Breast epithelium (tissue), 3 donors: Measurements from ENCODE around the gene PPP6R3.

ENCODE experiments used
- POLR2A ChIP-seq: fragments of 450-650 bp; IDR thresholded peaks from one replicate; pipeline ENCODE4 v1.6.1; 2016; ENCODE audit warnings: antibody characterized with exemption, mild to moderate bottlenecking, moderate library complexity
- POLR2AphosphoS5 ChIP-seq, 3 donors: sonication (generic); formaldehyde crosslinking; IDR thresholded peaks; one replicate each; pipeline ENCODE4 v1.6.1; 2017; ENCODE audit warnings: antibody characterized with exemption in 3 of 3
- TF ChIP-seq, protein P1 (sequence below), 3 donors: fragments of 450-650 bp; IDR thresholded peaks; one replicate each; pipeline ENCODE4 v1.5.1; 2016 to 2017; ENCODE audit warnings: antibody characterized with exemption in 3 of 3, mild to moderate bottlenecking in 3 of 3, moderate library complexity in 3 of 3

GRCh38 chr11:68535098-68535497 lies 74.5 kb downstream of the PPP6R3 start:
- TF ChIP-seq, protein P1, sequence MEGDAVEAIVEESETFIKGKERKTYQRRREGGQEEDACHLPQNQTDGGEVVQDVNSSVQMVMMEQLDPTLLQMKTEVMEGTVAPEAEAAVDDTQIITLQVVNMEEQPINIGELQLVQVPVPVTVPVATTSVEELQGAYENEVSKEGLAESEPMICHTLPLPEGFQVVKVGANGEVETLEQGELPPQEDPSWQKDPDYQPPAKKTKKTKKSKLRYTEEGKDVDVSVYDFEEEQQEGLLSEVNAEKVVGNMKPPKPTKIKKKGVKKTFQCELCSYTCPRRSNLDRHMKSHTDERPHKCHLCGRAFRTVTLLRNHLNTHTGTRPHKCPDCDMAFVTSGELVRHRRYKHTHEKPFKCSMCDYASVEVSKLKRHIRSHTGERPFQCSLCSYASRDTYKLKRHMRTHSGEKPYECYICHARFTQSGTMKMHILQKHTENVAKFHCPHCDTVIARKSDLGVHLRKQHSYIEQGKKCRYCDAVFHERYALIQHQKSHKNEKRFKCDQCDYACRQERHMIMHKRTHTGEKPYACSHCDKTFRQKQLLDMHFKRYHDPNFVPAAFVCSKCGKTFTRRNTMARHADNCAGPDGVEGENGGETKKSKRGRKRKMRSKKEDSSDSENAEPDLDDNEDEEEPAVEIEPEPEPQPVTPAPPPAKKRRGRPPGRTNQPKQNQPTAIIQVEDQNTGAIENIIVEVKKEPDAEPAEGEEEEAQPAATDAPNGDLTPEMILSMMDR (IDR thresholded peaks at IDR 0.05) = no peak
- no peak for TF ChIP-seq POLR2A
- TF ChIP-seq POLR2AphosphoS5 (IDR thresholded peaks at IDR 0.05) = no peak
